GM19397 (cell line): Measurements from ENCODE around the gene CLEC16A.

Source experiments
- ATAC-seq: cut with Tn5 transposase; IDR thresholded peaks from one replicate; pipeline ENCODE4 v1.9.1; 2021; ENCODE audit warnings: mild to moderate bottlenecking, moderate library complexity; ENCODE audit not compliant: unreplicated experiment

The CLEC16A gene

GRCh38 chr16:11075163-11075562 is 130.8 kb downstream of the CLEC16A start:
- no peak for ATAC-seq

DNA sequence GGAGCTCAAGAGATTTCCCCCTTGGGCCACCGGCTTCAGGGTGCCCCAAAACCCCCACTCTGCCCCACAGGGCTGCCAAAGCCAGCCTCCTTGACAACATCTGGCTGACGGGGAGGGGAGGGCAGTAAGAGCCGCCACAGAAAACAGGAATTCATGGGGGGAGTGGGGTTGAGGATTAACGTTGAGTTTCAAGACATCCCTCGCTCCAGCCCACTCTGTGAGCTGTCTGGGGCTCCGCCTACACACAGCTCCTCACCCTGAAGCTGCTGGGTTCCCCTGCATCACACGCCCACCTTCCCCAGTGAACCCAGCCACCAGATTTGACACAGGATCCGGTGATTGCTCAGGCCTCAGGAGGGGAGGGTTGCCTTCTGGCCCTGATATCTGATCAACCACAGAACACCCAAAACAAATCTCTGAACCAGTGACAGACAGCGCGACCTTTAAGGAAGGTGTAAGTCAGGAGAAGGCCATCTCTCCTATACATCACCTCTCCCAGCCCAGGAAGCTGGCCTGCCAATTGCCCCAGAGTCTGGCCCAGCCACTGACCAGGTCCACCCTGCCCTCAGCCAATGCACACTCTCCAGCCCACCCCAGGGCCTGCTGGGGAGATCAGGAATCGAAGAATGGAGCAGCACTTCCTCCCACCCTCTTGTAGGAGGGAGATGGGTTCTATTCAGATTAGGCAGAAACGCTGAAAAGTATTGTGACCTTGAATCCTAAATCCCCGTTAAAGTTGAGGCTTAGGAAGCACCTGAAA is 132.1 kb downstream of the CLEC16A start:
- peak; percentile 68 for ATAC-seq

DNA sequence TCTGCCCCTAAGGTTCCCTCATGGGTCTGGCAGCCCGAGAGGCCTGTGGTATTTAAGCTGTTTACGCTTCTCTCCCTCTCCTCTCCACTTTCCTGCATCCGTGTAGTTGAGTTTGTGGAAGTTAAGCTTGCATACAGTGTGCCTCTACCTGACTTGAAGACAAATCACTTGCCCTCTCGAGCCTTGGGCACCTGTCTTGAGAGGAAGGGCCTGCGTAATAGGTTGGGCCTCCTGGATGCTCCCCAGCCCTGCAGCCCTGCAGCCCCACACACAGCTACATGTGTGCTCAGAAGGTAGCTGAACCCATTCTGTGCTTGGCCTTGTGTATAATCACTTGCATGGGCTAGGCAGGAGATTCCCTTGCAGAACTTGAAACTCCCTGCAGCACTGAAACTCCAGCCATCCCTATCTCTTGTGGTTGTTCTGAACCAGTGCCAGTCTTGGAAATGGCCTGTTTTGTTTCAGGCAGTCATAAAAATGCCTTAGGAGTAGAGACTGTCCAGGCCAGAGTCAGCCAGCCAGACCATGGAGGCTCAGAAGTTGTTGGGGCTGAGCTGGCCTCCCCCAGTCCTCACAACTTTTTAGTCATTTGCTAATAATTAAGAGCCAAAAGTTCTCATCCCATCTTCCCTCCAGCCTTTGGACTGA is 134.6 kb downstream of the CLEC16A start:
- ATAC-seq: no peak

GRCh38 chr16:11079652-11080187 is 135.4 kb downstream of the CLEC16A start:
- ATAC-seq: no peak

DNA sequence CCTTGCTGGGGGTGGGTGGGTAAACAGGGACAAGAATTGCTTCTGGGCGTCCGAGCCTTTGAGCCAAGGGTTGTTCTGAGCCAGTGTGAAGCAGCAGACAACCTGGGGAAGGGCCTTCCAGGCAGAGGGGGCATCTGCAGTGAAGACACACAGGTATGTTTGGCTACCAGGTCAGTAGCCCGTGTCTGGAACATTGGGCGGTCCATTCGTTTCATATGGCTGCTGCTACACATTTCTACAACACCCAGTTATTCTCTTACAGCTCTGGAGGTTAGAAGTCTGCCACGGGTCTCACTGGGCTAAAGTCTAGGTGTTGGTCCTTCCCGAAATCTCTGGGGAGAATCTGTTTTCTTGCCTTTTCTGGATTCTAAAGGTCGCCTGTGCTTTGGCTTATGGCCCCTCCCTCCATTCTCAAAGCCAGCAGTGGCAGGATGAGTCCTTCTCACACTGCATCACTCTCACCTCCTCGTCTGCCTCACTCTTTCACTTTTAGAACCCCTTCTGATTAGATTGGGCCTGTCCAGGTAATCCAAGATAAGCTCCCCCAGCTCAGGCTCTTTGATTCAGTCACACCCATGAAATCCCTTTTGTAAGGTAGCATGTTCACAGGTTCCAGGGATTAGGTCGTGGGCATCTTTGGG is 136.1 kb downstream of the CLEC16A start:
- no peak for ATAC-seq

DNA sequence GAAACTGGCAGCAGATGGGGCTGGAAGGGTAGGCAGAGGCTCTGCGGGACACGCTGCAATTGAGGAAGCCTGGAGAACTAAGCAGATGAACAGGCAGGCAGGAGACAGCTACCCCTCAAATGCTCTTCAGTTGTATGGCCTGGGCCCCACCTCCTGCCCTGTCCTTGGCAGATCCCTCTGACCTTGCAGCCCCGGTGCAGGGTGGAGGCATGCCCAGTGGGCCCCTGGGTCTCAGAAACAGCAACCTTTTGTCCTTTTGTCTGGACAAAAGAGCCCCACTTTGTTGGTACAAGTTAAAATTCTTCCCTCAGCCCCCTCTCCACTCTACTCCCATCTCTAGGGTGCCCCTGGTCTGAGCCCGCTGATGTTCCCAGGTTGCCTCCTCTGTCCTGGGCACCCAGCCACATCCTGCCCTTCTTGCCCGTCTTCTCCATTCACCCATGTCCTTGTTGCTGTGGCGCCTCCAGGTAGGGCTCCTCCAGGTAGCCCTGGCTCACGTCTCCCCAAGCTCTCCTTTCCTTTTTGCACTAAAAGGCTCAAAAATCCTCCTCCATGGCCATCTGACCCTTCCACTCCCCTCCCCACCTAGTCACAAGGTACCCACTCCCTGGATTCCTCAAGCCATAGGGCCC is 136.8 kb downstream of the CLEC16A start:
- ATAC-seq: no peak

DNA sequence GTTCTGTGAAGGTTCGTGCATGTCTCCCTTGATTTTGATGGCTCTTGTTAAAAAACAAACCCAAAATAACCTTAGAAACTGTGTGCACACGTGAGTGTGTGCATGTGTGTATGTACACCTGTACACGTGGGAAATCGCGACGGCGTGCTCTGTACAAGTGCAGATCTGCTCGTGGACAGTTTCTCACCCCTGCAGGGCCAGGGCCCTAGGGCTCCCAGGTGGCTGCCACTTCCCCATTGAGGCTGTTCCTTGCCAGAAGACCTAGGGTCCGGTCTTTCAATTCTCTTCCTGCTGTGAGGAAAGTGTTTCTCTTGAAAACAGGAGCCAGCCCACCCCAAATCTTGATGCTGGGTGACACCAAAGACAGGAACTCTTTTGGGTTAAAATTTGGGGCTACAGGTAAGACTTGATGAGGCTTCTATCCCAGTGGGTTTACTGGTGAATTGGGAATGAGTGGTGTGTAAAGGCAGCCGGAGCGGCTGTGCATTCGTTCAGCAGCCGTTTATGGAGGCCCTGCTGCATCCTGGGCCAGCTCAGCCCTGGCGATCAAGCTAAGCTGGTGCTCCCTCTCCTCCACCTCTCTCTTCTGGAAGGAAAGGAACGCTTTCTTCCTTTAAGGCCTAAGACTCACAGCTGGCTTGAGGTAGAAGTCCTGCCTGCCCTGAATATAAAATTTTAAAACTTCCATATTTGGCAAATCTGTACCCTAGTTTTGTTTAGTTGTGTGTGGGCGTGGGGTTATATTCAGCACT is 137.9 kb downstream of the CLEC16A start:
- no peak for ATAC-seq

- no peak for ATAC-seq
These were observed 138.6 kb downstream of the CLEC16A start for GRCh38 chr16:11082860-11083388.

DNA sequence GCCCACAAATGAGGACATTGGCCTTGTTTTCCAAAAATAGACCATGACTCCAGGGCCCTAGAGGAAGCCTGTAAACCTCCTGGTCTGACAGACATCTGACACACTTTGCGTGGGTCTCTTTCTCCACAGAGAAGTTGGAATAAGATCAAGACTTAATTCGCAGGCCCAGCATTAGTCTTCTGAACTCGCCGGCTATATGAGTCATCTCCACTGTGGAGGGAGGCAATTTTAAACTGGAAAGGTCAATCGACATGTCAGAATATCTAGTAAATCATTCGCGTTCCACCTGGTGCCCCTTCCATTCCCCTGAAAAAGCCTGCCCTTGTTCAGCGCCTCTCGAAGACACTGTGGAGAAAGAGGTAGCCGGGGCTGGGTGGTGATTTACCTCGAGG is 140.1 kb downstream of the CLEC16A start:
- ATAC-seq: no peak

GRCh38 chr16:11084876-11085485 is 140.6 kb downstream of the CLEC16A start:
- no peak for ATAC-seq

GRCh38 chr16:11085916-11086315 is 141.6 kb downstream of the CLEC16A start:
- no peak for ATAC-seq

- ATAC-seq: no peak
These were observed 143.3 kb downstream of the CLEC16A start for GRCh38 chr16:11087691-11088073.

GRCh38 chr16:11088074-11088730 is 143.8 kb downstream of the CLEC16A start:
- ATAC-seq: no peak

DNA sequence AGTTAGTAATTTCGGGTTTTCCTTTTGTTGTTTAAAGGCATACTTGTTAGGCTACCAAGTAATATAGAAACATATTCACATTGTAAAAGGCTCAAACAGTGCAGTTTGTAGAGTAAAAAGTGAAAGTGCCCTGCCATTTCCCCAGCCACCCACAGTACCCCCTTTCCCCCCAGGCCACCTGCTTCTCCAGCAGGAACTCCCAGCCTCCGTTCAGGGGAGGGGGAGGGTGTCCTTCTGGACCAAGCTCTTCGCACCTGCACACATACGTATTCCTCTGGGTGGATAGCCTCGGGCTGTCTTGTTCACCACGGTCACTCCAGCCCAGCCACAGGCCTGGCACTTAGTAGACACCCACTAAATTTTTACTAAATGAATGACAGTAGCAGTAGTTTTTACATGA is 144.5 kb downstream of the CLEC16A start:
- ATAC-seq: no peak

DNA sequence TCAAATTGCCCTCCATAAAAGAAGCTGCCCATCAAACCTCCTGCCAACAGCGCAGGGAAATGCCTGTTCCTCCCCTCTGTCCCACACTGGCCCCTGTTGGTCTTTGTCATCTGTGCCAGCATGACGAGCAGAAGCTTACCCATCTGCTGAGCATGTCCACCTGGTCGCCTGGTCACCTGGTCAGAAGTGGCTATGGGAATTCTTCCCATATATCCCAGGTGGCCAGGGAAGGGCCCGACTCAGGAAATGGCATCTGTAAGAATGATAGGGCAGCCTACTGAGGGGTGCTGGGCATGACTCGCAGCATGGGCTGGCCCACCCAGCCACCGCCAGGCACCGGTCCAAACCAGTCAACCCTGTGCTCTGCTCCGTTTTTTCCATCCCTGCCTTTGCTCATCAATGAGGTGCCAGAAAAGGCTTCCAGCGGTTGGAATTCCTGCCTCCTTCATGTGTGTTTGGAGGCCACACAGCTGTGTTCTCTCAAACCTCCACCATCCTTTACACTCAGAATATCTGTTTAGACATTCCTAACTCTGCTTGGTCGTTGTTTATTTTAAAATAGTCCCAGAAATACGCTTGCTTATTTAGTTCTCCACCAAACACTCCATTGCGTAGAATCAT is 145.2 kb downstream of the CLEC16A start:
- no peak for ATAC-seq

DNA sequence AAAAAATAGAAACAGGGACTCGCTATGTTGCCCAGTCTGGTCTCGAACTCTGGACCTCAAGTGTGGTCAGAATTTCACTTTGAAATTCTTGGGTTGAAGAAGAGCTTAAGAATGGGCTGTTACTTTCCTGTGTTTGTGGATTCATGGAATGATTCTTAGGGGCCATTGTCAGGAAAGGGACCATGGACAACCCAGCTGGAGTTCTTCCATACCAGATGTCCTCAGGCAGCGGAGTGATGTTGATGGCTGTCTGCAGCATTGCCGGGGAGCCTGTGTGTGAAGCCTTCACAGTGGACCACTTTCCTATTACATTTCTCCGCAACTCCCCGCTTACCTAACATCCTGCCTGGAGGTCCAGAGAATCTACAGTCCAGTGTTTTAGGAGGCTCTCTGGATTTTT is 145.9 kb downstream of the CLEC16A start:
- ATAC-seq: no peak

DNA sequence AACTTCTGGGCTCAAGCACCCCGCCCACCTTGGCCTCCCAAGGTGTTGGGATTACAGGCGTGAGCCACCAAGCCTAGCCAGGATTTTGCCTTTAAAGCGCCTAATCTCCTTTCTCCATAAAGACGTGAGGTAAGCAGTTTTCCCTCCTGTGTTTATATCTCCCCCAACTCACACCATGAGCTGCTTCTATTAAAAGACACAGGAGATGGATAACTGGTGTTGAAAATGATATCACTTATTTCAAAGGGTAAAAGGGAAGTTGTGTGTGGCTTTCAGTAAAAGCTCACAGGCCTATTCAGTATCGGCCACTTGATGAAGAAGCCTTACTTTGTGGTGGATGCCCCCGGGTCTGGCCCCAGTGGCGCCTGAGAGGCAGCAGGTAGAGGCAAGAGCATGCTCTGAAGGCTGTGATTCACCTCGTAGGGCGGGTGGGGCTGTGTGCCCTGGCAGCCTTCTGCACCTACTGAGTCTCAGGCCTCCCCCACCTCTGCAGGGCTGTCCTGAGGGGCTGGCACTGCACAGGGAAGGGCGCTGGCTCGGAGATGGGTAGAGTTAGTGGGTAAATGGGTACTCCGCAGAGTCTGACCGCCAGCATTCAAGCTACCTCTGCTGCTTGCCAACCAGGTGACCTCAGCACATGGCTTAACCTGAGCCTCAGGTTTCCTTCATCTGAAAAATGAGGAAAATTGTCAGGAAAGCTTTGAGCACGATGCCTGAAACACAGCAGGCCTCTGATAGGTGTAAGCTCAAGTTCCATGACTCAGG is 146.8 kb downstream of the CLEC16A start:
- no peak for ATAC-seq
